Esophagus muscularis mucosa (tissue), 4 donors: Measurements from ENCODE around the gene ANXA1. TPM values are rescaled to one million over a fixed set of nuclear protein-coding genes. Genes with fewer than 3 reads are reported as not detected.

ENCODE experiments used
- DNase-seq: peaks from one replicate; pipeline ENCODE4 v3.0.0-alpha.2; 2017; ENCODE audit errors: extremely low spot score
- H3K27ac ChIP-seq, 4 donors: fragments of 200-600 bp; sonication (generic); replicated peaks in 1 of 4; 1 replicate in 3 of 4; 2 replicates in 1 of 4; pipeline ENCODE4 v1.5.1; 2016 to 2019; ENCODE audit warnings: mild to moderate bottlenecking in 1 of 4
- H3K27me3 ChIP-seq, 4 donors: fragments of 200-600 bp; sonication (generic); one replicate each; pipeline versions ENCODE4 v1.5.1 to v1.6.0; 2016 to 2019
- H3K36me3 ChIP-seq, 4 donors: fragments of 200-600 bp; sonication (generic); one replicate each; pipeline ENCODE4 v1.5.1; 2016 to 2019
- H3K4me1 ChIP-seq, 4 donors: fragments of 200-600 bp; sonication (generic); one replicate each; pipeline ENCODE4 v1.5.1; 2016 to 2019
- H3K4me3 ChIP-seq, 4 donors: fragments of 200-600 bp; sonication (generic); 1 replicate in 2 of 4; 2 replicates in 2 of 4; pipeline ENCODE4 v1.5.1; 2016 to 2019; ENCODE audit warnings: mild to moderate bottlenecking in 4 of 4, moderate library complexity in 1 of 4
- H3K9me3 ChIP-seq, 4 donors: fragments of 200-600 bp; sonication (generic); 1 replicate in 3 of 4; 2 replicates in 1 of 4; pipeline ENCODE4 v1.5.1; 2016 to 2019
- EP300 ChIP-seq: sonication (generic); formaldehyde crosslinking; IDR thresholded peaks from one replicate; pipeline ENCODE4 v1.6.1; 2017; ENCODE audit warnings: antibody characterized with exemption
- POLR2A ChIP-seq: fragments of 450-650 bp; IDR thresholded peaks from one replicate; pipeline ENCODE4 v1.6.1; 2017; ENCODE audit warnings: antibody characterized with exemption, moderate library complexity, mild to moderate bottlenecking, low read depth
- POLR2AphosphoS5 ChIP-seq, 2 donors: sonication (generic); formaldehyde crosslinking; IDR thresholded peaks; one replicate each; pipeline ENCODE4 v1.6.1; 2017; ENCODE audit warnings: antibody characterized with exemption in 2 of 2
- WGBS: methylation state at CpG from one replicate; pipeline ENCODE4 v1.1.5; 2018; 5-methylcytosine and 5-hydroxymethylcytosine counted together
- intact Hi-C: fragments of 100-400 bp; cut with DNase I; formaldehyde crosslinking; loops from one replicate; pipeline ENCODE4 v1.15.1; 2023
- total RNA-seq, 4 donors: library from RNA; depleted of rRNA; stranded (reverse); fragments of >200 nt; gene quantifications; one replicate each; pipeline versions ENCODE4 v1.1.0 to v1.2.1, GENCODE V29; 2016
- TF ChIP-seq, protein P1 (sequence below), 3 experiments: fragments of 200-600 bp in 2 of 3; fragments of 450-650 bp in 1 of 3; sonication (generic) in 2 of 3; IDR thresholded peaks; one replicate each; pipeline ENCODE4 v1.5.1; 2017 to 2019; ENCODE audit warnings: antibody characterized with exemption in 3 of 3, mild to moderate bottlenecking in 2 of 3, moderate library complexity in 1 of 3

ANXA1 gene
- total RNA-seq, 4 donors from 2014 or later: 226 to 262 (median 231) TPM

DNA sequence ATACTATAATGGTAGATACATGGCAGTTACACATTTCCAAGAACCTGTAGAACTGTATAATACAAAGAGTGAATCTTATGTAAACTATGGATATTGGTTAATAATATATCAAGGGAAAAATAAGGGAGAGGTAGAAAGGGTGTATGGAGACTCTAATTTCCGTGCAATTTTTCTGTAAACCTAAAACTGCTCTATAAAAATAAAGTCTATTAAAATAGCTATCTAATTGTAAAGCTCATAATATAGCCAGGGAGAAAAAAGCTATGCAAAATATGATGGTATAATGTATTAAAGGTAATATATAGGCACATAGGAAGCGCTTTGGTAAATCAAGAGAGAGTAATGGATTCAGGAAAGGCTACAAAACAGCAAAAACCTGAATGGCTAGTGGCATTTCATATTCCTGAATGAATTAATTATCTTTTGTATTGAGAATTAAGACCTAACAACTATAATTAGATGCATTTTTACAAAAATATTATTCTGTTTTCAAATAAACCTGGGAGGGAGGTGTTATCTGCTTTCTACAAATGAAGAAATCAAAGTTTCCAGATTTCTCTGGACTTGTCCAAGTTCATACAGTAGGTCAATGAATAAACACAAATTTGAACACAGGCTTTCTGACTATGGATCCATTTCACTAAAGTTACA lies 22.8 kb downstream of the ANXA1 start:
- Histone ChIP-seq H3K36me3 (peaks cover 0 to 18% (median 5%) of the 10 kb centered on the region in 4 donors), H3K27me3 (no peaks in the 10 kb centered on the region), H3K4me3 (no peak overlapping the region), H3K4me1 (peaks cover 0 to 5% (median 1%) of the 10 kb centered on the region in 4 donors), H3K9me3 (no peaks in the 10 kb centered on the region), H3K27ac (no peak overlapping the region)
- DNase-seq: no peak
- WGBS: 98% methylated on average over 2 of the region's 2 CpGs
- TF ChIP-seq POLR2AphosphoS5 (IDR thresholded peaks at IDR 0.05) (no peak), POLR2A (no peak), EP300 (no peak)
- TF ChIP-seq, protein P1, sequence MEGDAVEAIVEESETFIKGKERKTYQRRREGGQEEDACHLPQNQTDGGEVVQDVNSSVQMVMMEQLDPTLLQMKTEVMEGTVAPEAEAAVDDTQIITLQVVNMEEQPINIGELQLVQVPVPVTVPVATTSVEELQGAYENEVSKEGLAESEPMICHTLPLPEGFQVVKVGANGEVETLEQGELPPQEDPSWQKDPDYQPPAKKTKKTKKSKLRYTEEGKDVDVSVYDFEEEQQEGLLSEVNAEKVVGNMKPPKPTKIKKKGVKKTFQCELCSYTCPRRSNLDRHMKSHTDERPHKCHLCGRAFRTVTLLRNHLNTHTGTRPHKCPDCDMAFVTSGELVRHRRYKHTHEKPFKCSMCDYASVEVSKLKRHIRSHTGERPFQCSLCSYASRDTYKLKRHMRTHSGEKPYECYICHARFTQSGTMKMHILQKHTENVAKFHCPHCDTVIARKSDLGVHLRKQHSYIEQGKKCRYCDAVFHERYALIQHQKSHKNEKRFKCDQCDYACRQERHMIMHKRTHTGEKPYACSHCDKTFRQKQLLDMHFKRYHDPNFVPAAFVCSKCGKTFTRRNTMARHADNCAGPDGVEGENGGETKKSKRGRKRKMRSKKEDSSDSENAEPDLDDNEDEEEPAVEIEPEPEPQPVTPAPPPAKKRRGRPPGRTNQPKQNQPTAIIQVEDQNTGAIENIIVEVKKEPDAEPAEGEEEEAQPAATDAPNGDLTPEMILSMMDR (IDR thresholded peaks at IDR 0.05): no peak
- intact Hi-C loops: no loop called here

DNA sequence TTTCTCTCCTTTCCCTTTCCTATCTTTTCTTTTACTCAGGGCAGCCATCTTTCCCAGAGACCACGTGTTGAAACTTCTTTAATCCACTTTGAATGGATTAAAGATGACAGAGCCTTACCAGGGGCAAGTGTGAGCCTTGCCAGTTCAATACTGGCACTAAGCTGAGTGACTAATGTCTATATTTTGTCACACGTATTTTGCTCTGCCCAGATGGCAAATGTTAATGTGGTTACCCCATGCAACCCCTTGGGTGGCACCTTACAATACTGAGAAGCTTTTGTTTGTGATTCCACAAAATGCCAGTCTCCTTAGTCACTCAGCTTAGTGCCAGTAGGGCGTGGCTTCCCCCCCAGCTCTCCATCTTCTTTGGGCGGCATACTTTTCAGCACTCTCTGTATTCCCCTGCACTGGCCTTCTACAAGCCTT lies 24.8 kb downstream of the ANXA1 start:
- no peaks in the 10 kb centered on the region for H3K27me3 ChIP-seq
- 81% methylated on average over 4 of the region's 4 CpGs for WGBS
- H3K4me1 ChIP-seq: peaks cover 0 to 20% (median 10%) of the 10 kb centered on the region in 4 donors
- intact Hi-C loops: no loop called here
- no peak overlapping the region for H3K27ac ChIP-seq
- no peaks in the 10 kb centered on the region for H3K36me3 ChIP-seq
- H3K9me3 ChIP-seq: no peaks in the 10 kb centered on the region
- TF ChIP-seq POLR2A: no peak
- TF ChIP-seq EP300: no peak
- TF ChIP-seq, protein P1 (IDR thresholded peaks at IDR 0.05): no peak
- TF ChIP-seq POLR2AphosphoS5 (IDR thresholded peaks at IDR 0.05): no peak
- DNase-seq: no peak
- H3K4me3 ChIP-seq: no peak overlapping the region

DNA sequence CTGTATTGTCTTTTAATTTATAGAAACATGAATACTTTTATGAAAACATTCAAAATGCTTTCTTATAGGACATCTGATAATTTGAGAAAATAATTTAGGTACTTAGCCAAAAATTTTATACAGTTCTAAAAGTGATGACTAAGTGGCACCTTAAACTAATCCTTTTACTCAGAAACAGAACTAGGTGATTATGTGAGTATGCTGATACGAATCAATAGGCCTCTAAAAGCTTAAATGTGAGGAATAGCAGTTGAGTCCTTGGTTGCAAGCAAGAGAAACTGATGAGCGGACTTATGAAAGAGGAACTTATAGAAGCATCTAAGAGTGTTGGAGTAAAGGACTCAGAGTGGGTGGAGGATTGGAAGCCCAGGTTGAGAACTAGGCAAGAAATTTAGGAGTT lies 26.4 kb downstream of the ANXA1 start:
- Histone ChIP-seq H3K4me3 (no peak overlapping the region), H3K9me3 (no peaks in the 10 kb centered on the region), H3K27ac (no peak overlapping the region), H3K4me1 (peaks cover 0 to 20% (median 10%) of the 10 kb centered on the region in 4 donors), H3K36me3 (no peaks in the 10 kb centered on the region), H3K27me3 (no peaks in the 10 kb centered on the region)
- no peak for DNase-seq
- WGBS: 92% methylated on average over 2 of the region's 2 CpGs
- intact Hi-C loops: no loop called here
- TF ChIP-seq, protein P1 (IDR thresholded peaks at IDR 0.05): no peak
- no peak for TF ChIP-seq EP300
- no peak for TF ChIP-seq POLR2AphosphoS5 (IDR thresholded peaks at IDR 0.05)
- TF ChIP-seq POLR2A: no peak

DNA sequence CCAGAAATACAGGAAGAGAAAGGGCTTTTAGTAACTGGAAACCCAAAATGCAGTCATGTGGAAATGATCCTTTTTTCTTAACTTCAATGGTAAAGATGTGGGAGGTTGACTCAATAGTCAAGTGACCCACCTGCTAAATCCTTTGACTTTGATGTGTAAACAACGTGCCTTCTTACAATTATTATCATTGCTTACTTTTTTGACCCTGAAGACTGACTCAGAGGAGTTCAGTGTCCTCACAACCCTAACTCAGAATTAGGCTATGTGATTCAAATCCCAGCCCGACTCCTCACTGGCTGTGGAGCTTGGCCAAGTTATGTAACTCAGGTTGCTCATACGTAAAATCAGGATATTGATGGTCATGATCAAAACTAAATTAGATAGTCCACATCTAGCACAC lies 27.9 kb downstream of the ANXA1 start:
- Histone ChIP-seq H3K27me3 (no peaks in the 10 kb centered on the region), H3K27ac (no peak overlapping the region), H3K36me3 (no peaks in the 10 kb centered on the region), H3K9me3 (no peaks in the 10 kb centered on the region), H3K4me1 (peaks cover 0 to 20% (median 10%) of the 10 kb centered on the region in 4 donors), H3K4me3 (no peak overlapping the region)
- 45% methylated on average over 3 of the region's 3 CpGs for WGBS
- no peak for DNase-seq
- intact Hi-C loops: no loop called here
- no peak for TF ChIP-seq POLR2A
- TF ChIP-seq EP300: no peak
- TF ChIP-seq, protein P1 (IDR thresholded peaks at IDR 0.05): no peak
- TF ChIP-seq POLR2AphosphoS5 (IDR thresholded peaks at IDR 0.05): no peak

DNA sequence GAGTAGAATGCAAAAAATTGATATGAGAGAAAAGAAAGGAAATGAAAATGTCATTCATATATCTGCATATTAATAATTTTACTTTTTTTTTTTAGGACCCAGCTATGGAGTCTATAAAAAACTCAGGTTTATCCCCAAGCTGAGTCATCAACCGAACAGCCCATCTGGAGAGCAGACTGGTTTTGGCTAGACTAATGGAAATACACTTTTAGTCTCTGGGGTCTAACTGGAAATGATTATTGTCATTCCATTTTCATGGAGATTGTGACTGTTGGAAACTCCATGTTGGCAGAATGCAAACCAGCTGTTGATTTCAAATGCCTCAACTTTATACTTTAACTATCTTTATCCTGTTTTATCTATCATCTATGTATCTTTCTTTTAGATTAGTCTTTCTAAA lies 28.7 kb downstream of the ANXA1 start:
- DNase-seq: no peak
- Histone ChIP-seq H3K9me3 (no peaks in the 10 kb centered on the region), H3K27me3 (no peaks in the 10 kb centered on the region), H3K4me1 (peaks cover 0 to 20% (median 10%) of the 10 kb centered on the region in 4 donors), H3K4me3 (no peak overlapping the region), H3K36me3 (no peaks in the 10 kb centered on the region), H3K27ac (no peak overlapping the region)
- no peak for TF ChIP-seq POLR2A
- no peak for TF ChIP-seq EP300
- TF ChIP-seq POLR2AphosphoS5 (IDR thresholded peaks at IDR 0.05): no peak
- TF ChIP-seq, protein P1 (IDR thresholded peaks at IDR 0.05): no peak
- intact Hi-C loops: no loop called here
- WGBS: 8% methylated on average over 1 of the region's 1 CpG
